ENCODE measurements around the gene MYMK.

The MYMK gene

DNA sequence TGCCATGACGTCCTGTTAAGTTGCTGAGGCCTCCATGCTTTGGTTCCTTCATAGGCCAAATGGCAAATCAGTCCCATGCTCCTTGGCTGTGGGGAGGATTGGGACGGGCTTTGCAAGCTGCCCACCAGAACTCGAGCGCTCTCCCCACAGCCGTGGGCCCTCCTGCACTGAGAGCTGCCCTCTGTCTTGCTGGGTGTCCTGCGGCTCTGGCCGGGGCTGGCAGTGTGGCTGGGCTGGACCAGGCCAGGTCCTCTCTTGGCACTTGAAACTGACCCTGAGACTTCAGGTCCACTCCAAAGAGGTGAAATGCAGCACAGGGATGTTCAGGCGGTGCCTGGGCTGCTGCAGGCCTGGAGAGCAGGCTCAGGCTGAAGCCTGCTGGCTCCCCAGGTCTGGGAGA, 7.0 kb downstream of the MYMK start:
- DNase-seq = no peak

DNA sequence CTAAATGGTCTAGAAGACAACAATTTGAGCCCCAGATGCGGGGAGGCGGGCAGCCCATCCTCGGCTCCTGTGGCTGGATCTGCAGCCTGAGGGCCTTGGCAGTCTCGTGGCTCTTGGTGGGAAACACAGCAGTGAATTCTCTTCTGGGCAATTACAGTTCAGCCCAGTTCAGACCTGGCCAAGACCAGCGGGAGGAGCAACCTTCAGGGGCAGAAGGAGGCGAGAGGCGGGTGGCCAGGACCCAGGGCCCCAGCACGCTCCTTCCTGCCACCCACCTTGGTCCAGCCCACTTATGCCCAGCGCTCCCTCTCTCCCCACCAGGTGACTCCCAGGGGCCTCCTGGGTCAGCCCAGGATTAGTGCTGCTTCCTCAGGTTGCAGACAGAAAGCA, 7.8 kb downstream of the MYMK start:
- DNase-seq = no peak

DNA sequence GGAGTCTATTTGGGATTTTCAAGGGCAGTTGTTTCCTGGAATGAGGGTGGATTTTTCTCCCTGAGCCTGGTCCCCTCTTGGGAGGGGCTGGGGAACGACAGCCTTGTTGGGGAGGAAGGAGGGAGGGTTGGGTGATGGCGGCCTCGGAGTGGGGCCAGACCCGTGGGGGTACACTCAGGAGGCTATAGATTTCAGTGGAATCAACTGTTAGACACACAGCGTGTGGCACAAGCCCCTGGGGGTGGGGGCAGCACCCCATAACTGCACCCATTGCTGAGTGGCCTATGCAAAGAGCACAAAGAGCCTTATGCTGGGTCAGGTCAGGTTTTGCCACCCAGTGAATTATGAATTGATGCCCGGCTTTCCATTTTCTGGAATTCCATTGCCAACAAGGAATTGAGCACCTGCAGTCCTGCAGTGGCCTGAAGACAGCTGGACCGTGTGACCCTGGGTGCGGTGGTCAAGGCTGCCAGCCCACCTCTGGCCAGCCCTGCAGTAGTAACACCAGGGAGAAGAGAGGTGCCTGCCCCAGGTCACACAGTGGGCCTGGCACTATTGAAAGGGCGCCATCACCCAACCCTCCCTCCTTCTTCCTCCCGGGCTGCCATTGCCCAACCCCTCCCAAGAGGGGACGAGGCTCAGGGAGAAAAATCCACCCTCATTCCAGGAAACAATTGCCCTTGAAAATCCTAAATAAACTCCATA, 8.4 kb downstream of the MYMK start:
- no peak for DNase-seq

DNA sequence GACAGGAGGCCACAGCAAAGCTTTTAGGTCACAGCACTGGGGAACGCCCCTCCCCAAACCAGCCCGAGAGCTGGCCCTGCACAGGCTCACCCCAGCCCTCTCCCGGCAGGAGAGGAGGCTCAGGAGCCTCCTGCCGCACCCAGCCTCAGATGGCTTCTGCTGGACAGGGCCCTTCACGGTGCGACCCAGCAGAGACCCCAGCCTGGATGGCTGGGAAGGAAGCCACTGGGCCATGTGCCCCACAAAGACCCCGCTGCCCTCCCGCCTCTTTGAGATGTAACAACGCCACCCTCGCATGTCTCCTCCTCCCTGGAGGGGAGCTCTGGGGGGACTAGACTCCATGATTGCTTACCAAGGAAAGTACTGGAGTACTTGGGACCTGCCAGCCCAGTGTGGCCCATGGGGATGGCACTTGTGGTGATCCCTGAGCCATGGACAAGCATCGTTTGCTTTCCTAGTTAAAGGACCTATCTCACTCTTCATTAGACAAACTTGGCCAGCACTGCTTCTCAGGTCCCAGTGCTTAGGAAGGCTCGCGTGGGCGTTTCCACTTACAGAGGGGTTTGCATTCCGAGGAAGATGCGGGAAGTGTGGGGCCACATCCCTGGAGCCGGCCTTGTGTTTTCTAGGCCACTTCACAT, 9.0 kb downstream of the MYMK start:
- DNase-seq = no peak

DNA sequence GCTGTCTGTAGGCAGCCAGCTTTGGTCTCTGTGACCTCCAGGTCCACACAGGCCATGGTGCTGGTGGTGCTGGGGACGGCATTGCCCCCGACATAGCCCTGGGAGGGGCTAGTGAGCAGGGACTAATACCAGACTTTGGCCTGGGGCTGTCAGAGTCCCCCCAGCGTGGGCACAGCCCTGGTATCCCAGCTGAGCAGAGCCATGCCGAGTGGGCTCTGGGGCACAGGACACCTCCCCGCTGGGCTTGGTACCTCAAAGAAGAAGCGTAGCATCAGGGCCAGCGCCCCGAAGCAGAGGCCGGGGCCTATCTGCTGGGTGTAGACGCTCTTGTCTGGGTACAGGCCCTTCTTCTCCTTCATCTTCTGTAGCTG, 9.5 kb downstream of the MYMK start:
- DNase-seq = no peak

DNA sequence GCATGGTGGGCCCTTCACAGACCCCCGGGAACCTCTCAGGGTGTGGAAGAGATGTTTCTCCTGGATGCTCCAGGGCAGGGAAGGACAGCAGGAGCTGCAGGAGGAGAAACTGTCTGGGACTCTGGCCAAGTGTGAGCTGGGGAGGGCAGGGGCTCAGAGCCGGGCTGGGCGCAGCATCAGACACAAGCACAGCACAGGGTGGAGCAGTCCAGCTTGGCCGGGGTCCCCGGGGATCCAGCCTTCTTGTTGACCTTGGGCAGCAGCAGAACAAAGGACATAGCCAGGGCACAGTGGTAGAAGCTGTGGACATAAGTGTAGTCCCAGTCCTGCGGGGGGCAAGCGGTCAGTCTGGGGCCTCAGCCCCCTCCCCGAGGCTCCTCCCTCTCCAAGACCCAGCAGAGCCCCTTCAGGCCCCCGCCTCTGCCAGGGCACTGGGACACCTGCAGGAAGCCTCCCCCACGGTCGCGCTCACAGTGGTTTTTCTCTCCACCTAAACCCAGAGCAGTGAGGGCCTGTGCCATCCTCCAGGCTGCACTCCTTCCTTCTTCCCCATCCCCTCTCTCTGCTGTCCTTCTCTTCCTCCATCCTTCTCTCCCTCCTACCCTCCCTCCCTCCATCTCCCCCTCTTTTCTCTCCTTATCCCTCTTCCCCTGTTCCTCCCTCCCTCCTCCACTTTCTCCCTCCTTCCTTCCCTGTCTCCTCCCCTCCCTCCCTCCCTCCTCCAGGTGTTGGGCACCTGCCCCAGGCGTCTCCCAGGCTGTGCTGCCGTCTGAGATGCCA, 10.1 kb downstream of the MYMK start:
- no peak for DNase-seq

DNA sequence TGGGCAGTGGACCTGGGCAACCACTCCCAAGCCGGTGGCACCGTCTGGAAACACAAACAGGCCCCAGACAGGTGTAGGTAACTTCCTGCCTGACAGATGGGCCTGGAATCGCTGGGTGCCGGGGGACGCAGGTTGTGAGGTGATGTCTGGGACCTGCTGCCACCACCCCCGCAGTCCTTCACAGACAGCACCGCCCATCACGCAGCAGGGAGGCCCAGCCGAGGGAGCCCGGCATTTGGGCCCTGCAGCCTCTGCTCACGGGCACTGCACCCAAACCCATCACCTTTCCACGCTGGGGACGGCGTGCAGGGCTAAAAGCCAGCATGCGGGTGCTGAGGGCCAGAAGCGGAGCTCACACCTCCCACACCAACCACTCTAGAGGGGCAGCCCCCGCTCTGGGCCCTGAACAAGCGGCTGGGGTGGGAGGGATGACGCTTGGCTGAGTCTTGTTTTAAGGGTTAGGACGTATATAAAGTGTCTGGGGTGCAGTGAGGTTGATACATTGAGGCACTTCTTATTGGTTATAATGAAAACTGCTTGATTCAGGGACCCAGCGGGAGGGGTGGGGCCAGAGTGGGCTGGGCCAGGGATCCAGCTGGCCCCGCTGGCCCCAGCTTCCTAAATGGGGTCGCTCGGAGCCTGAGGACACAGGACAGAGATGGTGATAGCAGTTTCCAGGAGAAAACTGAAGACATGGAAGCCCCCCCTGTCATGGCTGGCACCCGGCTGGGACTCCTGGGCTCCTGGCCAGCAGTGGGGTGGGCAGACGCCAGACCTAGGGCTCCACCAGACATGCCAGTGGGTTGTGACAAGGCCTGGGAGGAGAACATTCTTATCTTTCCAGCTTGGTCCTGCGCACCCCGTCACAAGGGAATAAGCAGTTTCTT, 11.3 kb downstream of the MYMK start:
- no peak for DNase-seq

DNA sequence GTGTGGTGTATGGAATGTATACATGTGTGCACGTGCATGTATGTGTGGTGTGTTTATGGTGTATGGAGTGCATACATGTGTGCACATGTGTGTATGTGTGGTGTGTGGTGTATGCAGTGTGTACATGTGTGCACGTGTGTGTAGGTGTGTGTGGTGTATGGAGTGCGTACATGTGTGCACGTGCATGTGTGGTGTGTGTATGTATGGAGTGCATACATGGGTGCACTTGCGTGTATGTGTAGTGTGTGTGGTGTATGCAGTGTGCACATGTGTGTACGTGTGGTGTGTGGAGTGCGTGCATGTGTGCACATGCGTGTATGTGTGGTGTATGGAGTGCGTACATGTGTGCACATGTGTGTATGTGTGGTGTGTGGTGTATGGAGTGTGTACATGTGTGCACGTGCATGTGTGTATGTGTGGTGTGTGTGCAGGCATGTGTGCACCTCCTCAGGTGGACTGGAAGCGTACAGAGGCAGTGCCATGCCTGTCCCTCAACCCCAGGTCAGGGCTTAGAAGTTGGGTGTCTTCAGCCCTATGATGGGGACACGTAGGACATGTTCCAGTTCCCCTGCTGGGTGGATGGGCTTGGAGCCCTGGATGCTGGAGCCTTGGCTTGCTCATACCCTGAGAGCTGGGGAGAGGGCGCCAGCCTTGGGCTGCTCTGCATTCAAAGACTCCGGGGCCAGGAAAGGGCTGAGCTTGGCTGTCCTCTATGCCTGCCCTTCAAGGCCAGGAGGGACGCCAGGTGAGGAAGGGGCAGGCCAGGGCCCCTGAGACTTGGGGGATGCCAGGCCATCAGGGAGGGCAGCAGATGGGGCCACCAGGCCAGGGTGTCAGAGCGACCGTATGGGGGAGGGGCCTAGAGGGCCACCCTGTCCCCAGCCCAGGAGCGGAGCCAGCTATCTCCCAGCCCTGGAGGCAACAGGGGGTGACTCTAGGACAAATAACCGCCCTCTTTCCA, 12.2 kb downstream of the MYMK start:
- no peak for DNase-seq

DNA sequence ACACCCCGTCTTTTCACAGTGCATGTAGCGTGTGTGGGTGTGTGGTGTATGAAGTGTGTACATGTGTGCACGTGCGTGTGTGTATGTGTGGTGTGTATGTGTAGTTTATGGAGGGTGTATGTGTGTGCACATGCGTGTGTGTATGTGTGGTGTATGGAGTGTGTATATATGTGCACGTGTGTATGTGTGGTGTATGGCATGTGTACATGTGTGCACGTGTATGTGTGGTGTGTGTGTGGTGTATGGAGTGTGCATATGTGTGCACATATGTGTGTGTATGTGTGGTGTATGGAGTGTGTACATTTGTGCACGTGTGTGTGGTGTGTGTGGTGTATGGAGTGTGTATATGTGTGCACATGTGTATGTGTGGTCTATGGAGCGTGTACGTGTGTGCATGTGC, 13.2 kb downstream of the MYMK start:
- no peak for DNase-seq

DNA sequence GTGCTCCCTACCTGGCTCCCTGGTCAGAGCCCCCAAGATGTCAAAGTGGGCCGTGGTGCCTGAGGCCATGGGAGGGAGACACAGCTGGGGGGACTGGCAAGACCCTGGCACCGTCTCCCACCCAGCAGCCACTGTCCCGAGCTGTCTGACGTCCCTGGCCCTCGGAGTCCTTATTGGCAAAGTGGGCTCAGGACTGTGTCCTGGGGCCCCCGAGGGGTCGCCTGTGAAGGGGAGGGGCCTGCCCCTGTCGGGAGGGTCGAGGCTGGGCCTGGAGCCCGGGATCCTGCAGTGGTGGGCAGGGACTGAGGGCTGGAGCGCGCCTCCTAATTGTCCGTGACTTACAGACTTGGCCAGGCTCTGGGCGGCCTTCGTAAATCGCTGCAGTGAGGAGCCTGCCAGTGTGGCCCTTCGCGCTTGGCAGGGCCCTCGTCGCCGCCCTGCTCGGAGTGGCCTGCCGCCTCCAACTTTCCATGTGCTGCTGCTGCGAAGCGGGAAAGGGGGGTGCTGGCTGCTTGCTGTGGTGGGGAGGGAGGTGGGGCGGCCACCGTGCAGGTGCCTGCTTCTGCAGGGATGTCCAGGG, 13.7 kb downstream of the MYMK start:
- DNase-seq = no peak

DNA sequence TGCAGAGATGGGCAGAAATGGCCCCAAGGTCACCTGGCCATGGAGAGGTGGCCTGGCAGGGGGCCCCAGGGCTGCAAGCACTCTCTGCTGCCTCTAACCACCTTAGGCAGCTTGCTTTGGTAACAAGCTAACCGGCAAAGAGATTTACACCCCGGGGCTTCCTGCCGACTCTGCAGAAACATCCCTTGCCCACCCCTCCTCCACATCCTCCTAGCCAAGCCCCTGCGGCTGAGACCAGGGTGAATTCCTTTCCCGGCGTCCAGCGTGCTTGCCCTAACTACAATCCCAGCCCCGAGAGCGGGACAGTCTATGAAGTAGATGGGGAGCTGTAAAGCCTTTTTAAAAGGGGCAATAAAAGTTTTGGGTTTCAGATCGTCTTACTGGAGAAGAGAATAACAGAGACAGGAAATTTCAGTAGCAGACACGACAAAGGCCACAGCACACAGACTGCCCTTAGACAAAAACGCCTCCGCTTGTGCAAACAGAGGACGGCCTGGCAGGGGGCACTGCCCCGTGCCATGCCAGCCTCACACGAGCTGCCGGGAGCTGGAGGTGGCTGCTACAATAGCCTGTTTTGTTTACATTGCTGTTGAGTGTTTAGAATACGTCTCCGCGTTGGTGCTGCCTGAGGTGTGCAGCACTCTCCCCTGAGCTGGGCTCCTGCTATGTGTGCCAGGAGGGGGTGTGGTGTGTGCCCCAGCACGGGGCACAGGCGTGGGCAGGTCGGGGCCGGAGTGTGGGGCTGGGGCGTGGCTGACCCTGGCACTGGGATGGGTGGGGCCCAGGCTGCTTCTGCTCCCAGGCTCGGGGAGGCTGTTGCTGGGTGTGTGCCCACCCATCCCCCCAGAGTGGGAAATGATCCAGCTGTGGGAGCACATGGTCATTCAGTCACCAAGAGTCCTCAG, 15.3 kb downstream of the MYMK start:
- DNase-seq = no peak

DNA sequence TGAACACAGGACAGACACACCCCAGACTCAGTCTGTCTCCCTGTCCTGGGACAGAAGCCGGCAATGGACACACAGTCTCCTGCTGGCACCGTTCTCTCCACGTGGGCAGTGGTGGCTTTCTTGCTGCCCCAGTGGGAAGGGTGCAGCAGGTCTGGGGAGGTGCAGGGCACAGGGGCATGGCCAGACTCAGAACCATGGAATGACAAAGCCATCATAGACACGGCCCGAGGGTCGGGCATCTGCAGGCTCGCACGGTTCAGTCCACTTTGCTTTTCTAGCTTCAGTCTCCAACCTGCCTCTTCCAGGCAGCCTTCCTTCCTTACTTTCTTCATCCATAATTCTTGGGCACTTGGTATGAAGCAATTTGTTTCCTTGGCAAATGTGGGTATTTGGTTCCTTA, 16.7 kb downstream of the MYMK start:
- DNase-seq = no peak

DNA sequence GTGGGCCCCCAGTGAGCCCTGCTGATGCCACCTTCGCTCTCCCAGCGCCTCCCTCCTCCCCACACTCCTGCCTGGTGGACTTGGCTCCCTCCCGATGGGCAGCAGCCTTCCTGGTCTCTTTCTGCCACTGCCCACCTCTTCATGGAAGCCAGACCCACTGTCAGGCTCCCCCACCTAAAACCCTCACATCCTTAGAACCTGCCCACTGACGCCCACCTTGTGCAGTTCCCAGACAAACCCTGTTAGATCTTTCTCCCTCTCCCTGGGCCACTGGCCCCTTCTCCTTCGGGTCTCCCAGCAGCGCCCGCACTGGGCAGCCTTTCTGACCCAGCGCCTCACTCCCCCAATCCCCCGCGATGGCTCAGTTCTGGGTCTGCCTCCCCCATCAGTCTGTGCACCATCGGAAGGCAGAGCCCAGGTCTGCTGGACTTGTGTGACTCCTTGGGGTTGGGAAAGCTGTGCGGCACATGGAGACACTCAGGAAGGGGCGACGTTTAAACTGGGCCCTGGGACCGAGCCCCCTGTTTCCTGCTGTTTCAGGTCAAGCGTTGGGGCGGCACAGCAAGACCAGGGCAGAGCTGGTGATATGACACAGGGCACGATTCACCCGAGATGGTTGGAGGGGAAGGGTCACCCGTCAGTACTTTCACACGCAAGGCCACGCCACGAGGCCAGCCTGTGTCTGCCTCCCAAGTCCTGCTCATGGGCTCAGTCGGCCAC, 17.4 kb downstream of the MYMK start:
- DNase-seq = no peak

DNA sequence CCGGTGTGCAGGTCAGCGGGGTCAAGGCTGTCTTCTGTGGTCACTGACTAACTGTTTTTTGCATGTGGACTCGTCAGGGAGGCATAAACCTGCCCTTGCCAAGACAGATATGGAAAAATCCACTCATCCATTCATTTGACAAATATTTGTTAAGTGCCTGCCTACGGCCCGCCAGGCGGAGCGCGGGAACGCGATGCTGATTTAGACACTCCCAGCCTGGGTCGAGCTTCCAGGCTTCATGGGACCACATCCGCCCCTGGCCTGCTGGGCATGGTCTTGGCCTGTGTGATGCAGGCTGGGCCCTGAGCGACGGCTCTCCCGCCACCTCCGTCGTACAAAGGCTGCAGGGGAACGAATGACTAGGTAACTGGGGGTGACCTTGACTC, 18.1 kb downstream of the MYMK start:
- DNase-seq = no peak

DNA sequence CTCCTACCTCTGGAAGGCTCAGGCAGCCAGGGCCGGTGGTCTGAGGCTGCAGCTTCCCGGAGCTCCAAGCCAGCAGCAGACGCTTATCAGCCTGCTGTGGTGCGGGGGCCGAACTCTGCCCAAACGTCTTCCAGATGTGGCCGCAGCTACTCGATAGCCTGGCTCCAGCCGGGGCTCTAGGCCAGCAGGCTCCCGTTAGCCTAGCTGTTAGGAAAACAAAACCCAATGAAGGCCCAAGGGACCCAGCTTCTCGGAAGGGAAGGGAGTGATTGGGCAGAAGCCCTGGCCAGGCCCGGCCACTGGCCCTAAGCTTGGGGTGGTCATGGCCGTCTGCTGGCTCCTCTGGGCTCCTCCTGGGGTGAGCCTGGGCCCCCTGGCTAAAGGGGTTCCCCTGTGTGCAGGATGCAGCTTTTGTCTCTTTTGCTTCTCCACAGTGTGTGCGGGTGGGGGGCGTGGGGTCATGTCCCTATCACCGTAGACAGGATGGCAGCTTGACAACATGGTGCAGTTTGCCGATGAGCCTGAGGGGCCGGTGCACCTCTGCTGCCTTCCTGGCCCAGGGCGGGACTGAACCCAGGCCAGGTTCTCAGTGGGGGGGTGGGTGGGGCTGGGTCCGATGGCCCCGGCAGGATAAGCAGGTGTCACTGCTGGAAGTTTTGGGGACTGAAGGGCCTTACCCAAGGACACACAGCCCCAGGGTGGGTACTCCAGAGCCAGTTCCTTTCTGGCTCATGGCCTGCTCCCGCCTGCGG, 18.7 kb downstream of the MYMK start:
- no peak for DNase-seq

DNA sequence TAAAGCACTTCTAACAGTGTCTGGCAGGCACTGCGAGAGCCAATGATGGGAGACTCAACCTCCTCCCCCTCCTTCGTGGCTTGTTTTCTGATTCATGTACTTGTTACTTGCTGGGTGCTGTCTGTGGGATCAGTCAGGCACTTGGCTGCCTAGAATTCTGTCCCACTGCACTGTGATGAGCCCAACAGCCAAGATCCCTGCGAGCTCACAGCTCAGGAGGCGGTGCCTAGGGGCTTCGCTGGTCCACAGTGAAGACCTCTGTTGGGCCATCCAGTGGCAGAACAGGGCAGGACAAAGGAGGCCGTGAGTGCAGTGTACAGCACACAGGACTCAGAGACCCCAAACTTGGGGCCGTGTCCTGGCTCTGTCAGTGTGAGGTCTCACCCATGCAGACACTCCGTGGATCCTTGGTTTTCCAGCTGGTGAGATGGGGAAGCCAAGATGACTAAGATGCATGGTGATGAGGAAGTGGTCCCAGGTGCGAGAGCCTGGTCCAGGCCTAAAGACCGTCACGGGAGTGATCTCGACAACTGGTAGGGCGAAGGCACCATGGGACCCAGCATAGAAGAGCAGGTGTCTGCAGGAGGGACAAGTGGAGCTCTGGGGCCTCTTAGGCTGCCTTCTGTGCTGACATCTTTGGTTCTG, 19.5 kb downstream of the MYMK start:
- DNase-seq = no peak

DNA sequence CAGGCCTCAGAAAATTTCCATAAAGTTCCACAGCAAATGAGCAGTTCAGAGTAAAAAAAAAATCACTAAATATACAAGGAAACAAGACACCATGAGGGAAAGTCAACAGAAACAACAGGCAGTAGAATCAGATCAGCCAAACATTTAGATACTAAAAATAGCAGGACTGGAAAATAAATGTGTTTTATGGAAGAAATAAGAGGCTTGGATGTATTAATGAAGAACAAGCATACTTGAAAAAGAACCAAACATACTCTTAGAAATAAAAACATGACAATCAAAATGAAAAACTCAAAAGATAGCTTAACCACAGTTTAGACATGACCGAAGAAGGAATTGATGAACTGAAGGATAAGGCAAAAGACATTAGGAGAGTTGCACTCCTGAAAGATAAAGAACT, 22.6 kb downstream of the MYMK start:
- DNase-seq = no peak

DNA sequence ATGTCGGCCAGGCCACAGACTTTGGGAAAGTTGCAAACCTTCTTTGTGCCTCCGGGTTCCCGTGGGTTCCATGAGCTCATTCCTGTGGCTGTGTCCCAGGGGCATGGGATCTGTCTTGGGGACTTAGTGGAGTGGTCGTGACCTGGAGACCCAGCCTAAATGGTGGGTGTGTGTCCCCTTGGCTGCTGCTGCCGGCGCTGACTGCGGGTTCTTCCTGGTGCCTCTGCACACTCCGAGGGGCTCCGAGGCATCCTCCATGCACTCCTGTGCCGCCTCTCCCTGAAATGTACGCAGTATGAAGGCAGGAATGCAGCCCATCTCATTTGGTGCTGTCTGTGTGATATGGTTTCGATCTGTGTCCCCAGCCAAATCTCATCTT, 24.9 kb downstream of the MYMK start:
- no peak for DNase-seq
